Left lung (tissue), 10 donors: ENCODE results near the gene BACE2. TPM values are rescaled to one million over a fixed set of nuclear protein-coding genes. Genes with fewer than 3 reads are reported as not detected.

Experiments
- ATAC-seq: fragments of 200-7000 bp; cut with Tn5 transposase; one replicate; pipeline ENCODE4 v1.9.1; 2020; ENCODE audit warnings: moderate library complexity
- DNase-seq, 4 donors: peaks; one replicate each; pipeline ENCODE4 v3.0.0-alpha.2; 2013 to 2020
- H3K27ac ChIP-seq, 2 donors: fragments of 200-600 bp; sonication (generic) in 1 of 2; one replicate each; pipeline versions ENCODE4 v1.5.0 to v1.8.0; 2020 to 2021
- H3K27me3 ChIP-seq, 2 donors: fragments of 200-600 bp; sonication (generic) in 1 of 2; one replicate each; pipeline versions ENCODE4 v1.5.0 to v1.8.0; 2020 to 2021
- H3K36me3 ChIP-seq, 2 donors: fragments of 200-600 bp; sonication (generic) in 1 of 2; one replicate each; pipeline versions ENCODE4 v1.5.0 to v1.8.0; 2020 to 2021
- H3K4me1 ChIP-seq, 2 donors: fragments of 200-600 bp; one replicate each; pipeline ENCODE4 v1.8.0; 2021
- H3K4me3 ChIP-seq, 2 donors: fragments of 200-600 bp; sonication (generic) in 1 of 2; one replicate each; pipeline versions ENCODE4 v1.5.0 to v1.8.0; 2020 to 2021; ENCODE audit warnings: mild to moderate bottlenecking in 1 of 2
- H3K9me3 ChIP-seq, 2 donors: fragments of 200-600 bp; sonication (generic) in 1 of 2; one replicate each; pipeline versions ENCODE4 v1.5.0 to v1.8.0; 2020 to 2021
- intact Hi-C, 2 donors: fragments of 100-400 bp; cut with DNase I; formaldehyde crosslinking; loops; one replicate each; pipeline versions ENCODE4 v1.11.2 to v1.14.2; 2022
- polyA plus RNA-seq, 6 donors: library from polyadenylated mRNA; unstranded; fragments of 120-200 nt; gene quantifications; one replicate each; pipeline ENCODE4 v1.2.1, GENCODE V29; 2013; ENCODE audit not compliant: insufficient read length in 6 of 6
- total RNA-seq, 2 donors: library from RNA; stranded (reverse); fragmentation: NEBNext Ultra II Directional; extraction: Animal tissue kit (Norgen Biotek cat#: 25700); gene quantifications; one replicate each; pipeline ENCODE4 v1.2.1, GENCODE V29; 2021
- TF ChIP-seq, protein P1 (sequence below), 2 donors: fragments of 200-600 bp; sonication (generic) in 1 of 2; IDR thresholded peaks; one replicate each; pipeline versions ENCODE4 v1.5.0 to v1.8.0; 2021; ENCODE audit warnings: antibody characterized with exemption in 2 of 2
- donor health status: DM: no; HTN: yes; CAD: no.
- donor health status: DM: no; HTN: no; CAD: no.

Gene BACE2
- total and polyA plus RNA-seq, 8 donors: 29.2 to 44.6 (median 35.0) TPM

DNA sequence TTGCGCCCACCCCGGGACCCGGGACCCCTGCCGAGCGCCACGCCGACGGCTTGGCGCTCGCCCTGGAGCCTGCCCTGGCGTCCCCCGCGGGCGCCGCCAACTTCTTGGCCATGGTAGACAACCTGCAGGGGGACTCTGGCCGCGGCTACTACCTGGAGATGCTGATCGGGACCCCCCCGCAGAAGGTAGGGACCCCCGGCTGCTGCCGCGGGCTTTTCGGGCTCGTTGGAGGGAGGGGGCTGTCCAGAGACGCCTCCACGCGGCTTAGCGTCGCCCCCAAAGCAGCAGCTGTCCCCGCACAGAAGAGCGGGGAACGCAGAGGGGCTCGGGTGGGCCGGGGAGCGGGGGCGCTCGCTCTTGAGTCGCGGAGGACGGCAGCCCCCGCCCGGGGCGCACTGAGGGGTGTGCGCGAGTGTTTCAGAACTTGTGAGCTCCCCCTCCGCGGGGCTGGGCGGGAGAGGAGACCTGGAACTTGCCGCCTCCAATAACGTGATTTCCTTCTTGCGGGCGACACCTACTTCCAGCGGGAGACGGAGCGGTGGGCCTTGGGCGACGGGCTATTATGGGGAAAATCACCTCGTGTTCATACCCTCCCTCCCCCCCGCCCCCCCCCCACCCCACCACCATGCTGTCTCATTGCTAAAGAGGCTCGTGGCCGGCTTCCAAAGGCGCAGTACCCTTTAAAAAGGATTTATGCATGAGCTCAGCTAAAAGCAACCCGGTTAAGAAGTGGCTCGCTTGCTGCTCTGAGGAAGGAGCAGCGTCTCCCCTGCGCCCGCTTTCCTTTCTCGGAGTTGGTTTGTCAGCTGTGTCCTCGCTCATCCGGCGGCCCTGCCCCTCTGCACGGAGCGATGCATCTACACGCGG, 664 bp downstream of the BACE2 start:
- peak; percentile 33 to 80 (median 60) for DNase-seq
- Histone ChIP-seq H3K4me1 (peaks cover 0 to 26% of the 10 kb centered on the region in 2 donors), H3K27ac (peak overlapping the region; percentile 82 to 84), H3K36me3 (no peaks in the 10 kb centered on the region), H3K4me3 (peak overlapping the region; percentile 57 to 62), H3K9me3 (no peaks in the 10 kb centered on the region), H3K27me3 (peaks cover 0 to 52% of the 10 kb centered on the region in 2 donors)
- intact Hi-C loops: no loop called here
- peak; percentile 36 for ATAC-seq
- TF ChIP-seq, protein P1, sequence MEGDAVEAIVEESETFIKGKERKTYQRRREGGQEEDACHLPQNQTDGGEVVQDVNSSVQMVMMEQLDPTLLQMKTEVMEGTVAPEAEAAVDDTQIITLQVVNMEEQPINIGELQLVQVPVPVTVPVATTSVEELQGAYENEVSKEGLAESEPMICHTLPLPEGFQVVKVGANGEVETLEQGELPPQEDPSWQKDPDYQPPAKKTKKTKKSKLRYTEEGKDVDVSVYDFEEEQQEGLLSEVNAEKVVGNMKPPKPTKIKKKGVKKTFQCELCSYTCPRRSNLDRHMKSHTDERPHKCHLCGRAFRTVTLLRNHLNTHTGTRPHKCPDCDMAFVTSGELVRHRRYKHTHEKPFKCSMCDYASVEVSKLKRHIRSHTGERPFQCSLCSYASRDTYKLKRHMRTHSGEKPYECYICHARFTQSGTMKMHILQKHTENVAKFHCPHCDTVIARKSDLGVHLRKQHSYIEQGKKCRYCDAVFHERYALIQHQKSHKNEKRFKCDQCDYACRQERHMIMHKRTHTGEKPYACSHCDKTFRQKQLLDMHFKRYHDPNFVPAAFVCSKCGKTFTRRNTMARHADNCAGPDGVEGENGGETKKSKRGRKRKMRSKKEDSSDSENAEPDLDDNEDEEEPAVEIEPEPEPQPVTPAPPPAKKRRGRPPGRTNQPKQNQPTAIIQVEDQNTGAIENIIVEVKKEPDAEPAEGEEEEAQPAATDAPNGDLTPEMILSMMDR (IDR thresholded peaks at IDR 0.05): no peak

DNA sequence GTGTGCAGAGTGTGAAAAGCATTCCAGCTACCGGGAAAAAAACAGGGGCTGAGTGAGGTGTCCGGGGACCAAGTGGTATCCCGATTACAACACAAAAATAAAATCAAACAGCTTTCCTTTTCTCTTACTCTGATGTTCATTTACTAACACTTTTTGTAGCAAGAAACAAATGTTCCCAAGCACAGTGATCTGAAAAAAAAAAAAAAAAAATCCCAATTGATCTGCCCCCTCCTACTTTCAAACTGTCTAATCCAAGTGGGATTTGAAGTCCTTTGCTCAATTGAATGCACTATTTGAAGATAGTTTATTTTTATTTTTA, 1.3 kb downstream of the BACE2 start:
- no peak overlapping the region for H3K27ac ChIP-seq
- H3K27me3 ChIP-seq: peaks cover 0 to 52% of the 10 kb centered on the region in 2 donors
- no peak for DNase-seq
- no peak for ATAC-seq
- H3K4me3 ChIP-seq: peak overlapping the region; percentile 21 to 57
- no peaks in the 10 kb centered on the region for H3K36me3 ChIP-seq
- TF ChIP-seq, protein P1 (IDR thresholded peaks at IDR 0.05): no peak
- H3K9me3 ChIP-seq: no peaks in the 10 kb centered on the region
- H3K4me1 ChIP-seq: peaks cover 0 to 26% of the 10 kb centered on the region in 2 donors
- intact Hi-C loops: no loop called here

DNA sequence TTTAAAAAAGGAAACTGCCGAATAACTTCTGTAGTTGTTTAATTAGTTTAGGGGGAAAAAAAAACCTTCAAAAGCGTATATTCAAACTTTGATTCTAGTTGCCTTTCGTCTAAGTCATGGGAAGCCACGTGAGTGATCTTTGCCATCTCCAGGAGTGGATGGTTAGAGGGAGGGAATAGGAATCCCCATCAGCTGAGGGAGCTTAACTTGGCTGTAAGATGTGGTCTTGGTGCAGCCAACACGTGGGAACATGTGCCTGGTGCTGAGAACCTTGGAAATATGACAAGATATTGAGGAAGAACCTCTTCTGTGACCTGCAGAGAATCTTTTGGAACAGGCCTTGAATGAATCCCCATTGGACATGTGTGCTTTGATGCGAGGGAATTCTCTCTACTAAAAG, 1.7 kb downstream of the BACE2 start:
- ATAC-seq: no peak
- intact Hi-C loops: no loop called here
- Histone ChIP-seq H3K9me3 (no peaks in the 10 kb centered on the region), H3K4me3 (peak overlapping the region in 1 of 2 donors; percentile 57), H3K36me3 (no peaks in the 10 kb centered on the region), H3K27me3 (peaks cover 0 to 52% of the 10 kb centered on the region in 2 donors), H3K27ac (no peak overlapping the region), H3K4me1 (peaks cover 0 to 26% of the 10 kb centered on the region in 2 donors)
- no peak for DNase-seq
- TF ChIP-seq, protein P1 (IDR thresholded peaks at IDR 0.05): no peak

DNA sequence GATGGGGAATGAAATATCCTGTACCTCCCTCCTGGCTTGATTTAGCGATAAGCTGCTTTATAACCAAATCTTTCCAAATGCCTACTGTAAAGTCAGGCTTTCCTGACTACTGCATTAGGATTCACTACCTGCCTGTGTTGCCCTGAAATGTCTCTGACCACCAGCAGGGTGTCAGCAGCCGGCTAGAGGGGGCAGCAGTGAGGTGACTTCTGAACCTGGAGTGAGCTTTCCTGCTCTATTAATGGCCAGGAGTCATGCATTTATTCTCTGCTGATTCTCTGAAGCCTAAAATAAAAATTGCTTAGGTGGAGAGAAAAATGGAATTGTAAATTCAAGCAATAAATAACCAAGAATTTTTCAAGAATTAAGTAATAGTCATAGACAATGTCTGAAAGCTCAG, 2.5 kb downstream of the BACE2 start:
- Histone ChIP-seq H3K27ac (no peak overlapping the region), H3K27me3 (peaks cover 0 to 52% of the 10 kb centered on the region in 2 donors), H3K4me1 (peaks cover 0 to 26% of the 10 kb centered on the region in 2 donors), H3K9me3 (no peaks in the 10 kb centered on the region), H3K4me3 (no peak overlapping the region), H3K36me3 (no peaks in the 10 kb centered on the region)
- DNase-seq: peak in 1 of 4 donors; percentile 38
- intact Hi-C loops: no loop called here
- TF ChIP-seq, protein P1 (IDR thresholded peaks at IDR 0.05): peak; percentile 33 to 38
- peak; percentile 21 for ATAC-seq

DNA sequence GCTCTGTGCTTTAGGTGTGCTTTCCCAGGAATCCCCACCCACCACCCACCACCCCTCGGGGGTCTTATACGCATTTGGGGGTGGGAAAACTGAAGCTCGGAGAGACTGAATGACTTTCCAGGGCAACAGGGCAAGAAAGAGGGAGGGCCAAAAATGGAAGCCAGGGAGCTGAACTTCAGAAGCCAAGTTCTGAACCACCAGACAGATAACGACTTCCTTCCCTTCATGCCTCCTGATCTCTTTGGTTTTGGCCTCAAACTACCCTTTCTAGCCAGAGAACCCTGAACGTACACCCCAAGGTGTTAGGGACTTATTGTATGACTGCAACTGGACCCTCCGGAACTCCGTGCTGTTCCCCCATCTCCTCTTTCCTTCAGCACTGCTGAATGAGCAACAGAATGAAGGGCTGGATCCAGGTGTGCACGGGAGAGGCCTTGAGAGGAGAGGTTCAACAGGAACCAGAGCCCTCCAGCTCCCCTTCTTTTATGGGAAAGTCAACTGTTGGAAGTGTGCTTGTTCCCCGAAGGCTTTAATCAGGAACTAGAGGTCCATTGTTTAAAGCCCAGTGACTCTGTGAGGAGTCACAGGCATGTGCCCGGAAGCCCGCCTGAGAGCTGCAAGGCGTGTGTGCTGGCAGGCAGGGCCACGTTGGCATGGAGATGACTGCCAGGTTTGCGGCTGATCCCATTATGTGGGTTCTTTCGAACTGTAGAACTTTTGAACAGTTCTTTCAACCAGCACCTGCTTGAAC, 3.1 kb downstream of the BACE2 start:
- intact Hi-C loops: no loop called here
- Histone ChIP-seq H3K4me3 (no peak overlapping the region), H3K36me3 (no peaks in the 10 kb centered on the region), H3K4me1 (peaks cover 0 to 26% of the 10 kb centered on the region in 2 donors), H3K27me3 (peaks cover 0 to 49% of the 10 kb centered on the region in 2 donors), H3K27ac (no peak overlapping the region), H3K9me3 (no peaks in the 10 kb centered on the region)
- ATAC-seq (peak; percentile 49), DNase-seq (peak in 3 of 4 donors; percentile 54 to 80 (median 59))
- TF ChIP-seq, protein P1 (IDR thresholded peaks at IDR 0.05): no peak
